CD4-positive, alpha-beta T cell treated with Interleukin-21 for 1 hour (primary cell): ENCODE measurements around the gene DCLK1.

ENCODE experiments used
- DNase-seq: peaks from one replicate; pipeline ENCODE4 v3.0.0-alpha.2; 2020

The DCLK1 gene

GRCh38 chr13:35770756-35771297 lies 360.4 kb downstream of the DCLK1 start:
- no peak for DNase-seq

- DNase-seq: no peak
Observed at GRCh38 chr13:35769812-35770211, 361.4 kb downstream of the DCLK1 start.

GRCh38 chr13:35768551-35768950 lies 362.6 kb downstream of the DCLK1 start:
- no peak for DNase-seq

- no peak for DNase-seq
Observed at GRCh38 chr13:35768073-35768472, 363.1 kb downstream of the DCLK1 start.

- no peak for DNase-seq
Observed at GRCh38 chr13:35767256-35767976, 363.8 kb downstream of the DCLK1 start.

GRCh38 chr13:35766663-35767062 lies 364.5 kb downstream of the DCLK1 start:
- DNase-seq: no peak

- DNase-seq: no peak
Observed at GRCh38 chr13:35765941-35766340, 365.2 kb downstream of the DCLK1 start.

- DNase-seq: no peak
Observed at GRCh38 chr13:35765366-35765765, 365.8 kb downstream of the DCLK1 start.

- DNase-seq: no peak
Observed at GRCh38 chr13:35764326-35765015, 366.7 kb downstream of the DCLK1 start.

GRCh38 chr13:35763782-35764123 lies 367.4 kb downstream of the DCLK1 start:
- no peak for DNase-seq

GRCh38 chr13:35763060-35763781 lies 368.0 kb downstream of the DCLK1 start:
- no peak for DNase-seq

GRCh38 chr13:35761440-35762252 lies 369.5 kb downstream of the DCLK1 start:
- DNase-seq: no peak

- DNase-seq: no peak
Observed at GRCh38 chr13:35760735-35761281, 370.4 kb downstream of the DCLK1 start.

GRCh38 chr13:35747594-35747993 lies 383.6 kb downstream of the DCLK1 start:
- DNase-seq: no peak

GRCh38 chr13:35744566-35745178 lies 386.5 kb downstream of the DCLK1 start:
- no peak for DNase-seq

GRCh38 chr13:35744144-35744543 lies 387.0 kb downstream of the DCLK1 start:
- DNase-seq: no peak

GRCh38 chr13:35743165-35743564 lies 388.0 kb downstream of the DCLK1 start:
- no peak for DNase-seq

GRCh38 chr13:35741657-35742056 lies 389.5 kb downstream of the DCLK1 start:
- DNase-seq: no peak

- no peak for DNase-seq
Observed at GRCh38 chr13:35736876-35737275, 394.3 kb downstream of the DCLK1 start.

- no peak for DNase-seq
Observed at GRCh38 chr13:35733827-35734226, 397.4 kb downstream of the DCLK1 start.

GRCh38 chr13:35732565-35732964 lies 398.6 kb downstream of the DCLK1 start:
- DNase-seq: no peak

- DNase-seq: no peak
Observed at GRCh38 chr13:35731471-35731870, 399.7 kb downstream of the DCLK1 start.
